ENCODE results near the gene CFAP210.

- TF ChIP-seq, protein P1, sequence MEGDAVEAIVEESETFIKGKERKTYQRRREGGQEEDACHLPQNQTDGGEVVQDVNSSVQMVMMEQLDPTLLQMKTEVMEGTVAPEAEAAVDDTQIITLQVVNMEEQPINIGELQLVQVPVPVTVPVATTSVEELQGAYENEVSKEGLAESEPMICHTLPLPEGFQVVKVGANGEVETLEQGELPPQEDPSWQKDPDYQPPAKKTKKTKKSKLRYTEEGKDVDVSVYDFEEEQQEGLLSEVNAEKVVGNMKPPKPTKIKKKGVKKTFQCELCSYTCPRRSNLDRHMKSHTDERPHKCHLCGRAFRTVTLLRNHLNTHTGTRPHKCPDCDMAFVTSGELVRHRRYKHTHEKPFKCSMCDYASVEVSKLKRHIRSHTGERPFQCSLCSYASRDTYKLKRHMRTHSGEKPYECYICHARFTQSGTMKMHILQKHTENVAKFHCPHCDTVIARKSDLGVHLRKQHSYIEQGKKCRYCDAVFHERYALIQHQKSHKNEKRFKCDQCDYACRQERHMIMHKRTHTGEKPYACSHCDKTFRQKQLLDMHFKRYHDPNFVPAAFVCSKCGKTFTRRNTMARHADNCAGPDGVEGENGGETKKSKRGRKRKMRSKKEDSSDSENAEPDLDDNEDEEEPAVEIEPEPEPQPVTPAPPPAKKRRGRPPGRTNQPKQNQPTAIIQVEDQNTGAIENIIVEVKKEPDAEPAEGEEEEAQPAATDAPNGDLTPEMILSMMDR (IDR thresholded peaks at IDR 0.05): no peak
- no peak for TF ChIP-seq POLR2A (IDR thresholded peaks at IDR 0.05)
These were observed 8.8 kb upstream of the CFAP210 start for GRCh38 chr2:169702996-169703395.
